HL-60 (cell line): ENCODE results near the gene HHLA2.

Source experiments
- DNase-seq, 2 experiments: peaks; one replicate each; pipeline ENCODE4 v3.0.0-alpha.2; 2010 to 2020; ENCODE audit warnings: low read depth in 1 of 2, low spot score in 1 of 2
- H3K27ac ChIP-seq: fragments of 250-450 bp; sonication (Bioruptor Pico); replicated peaks from 2 replicates; pipeline ENCODE4 v1.5.1; 2020; ENCODE audit warnings: mild to moderate bottlenecking, moderate library complexity
- H3K27me3 ChIP-seq: fragments of 250-450 bp; sonication (Bioruptor Pico); 2 replicates; pipeline ENCODE4 v1.5.1; 2021; ENCODE audit warnings: mild to moderate bottlenecking, moderate library complexity; ENCODE audit not compliant: insufficient read depth, poor library complexity, severe bottlenecking
- H3K4me3 ChIP-seq: replicated peaks from 2 replicates; pipeline ENCODE4 v1.5.1; 2011; ENCODE audit warnings: mild to moderate bottlenecking, control low read depth, low read length; ENCODE audit not compliant: insufficient read depth
- GABPA ChIP-seq: IDR thresholded peaks from 2 replicates; pipeline ENCODE4 v1.6.1; 2012; ENCODE audit warnings: low read depth
- POLR2AphosphoS5 ChIP-seq: IDR thresholded peaks from 2 replicates; pipeline ENCODE4 v1.6.1; 2012; ENCODE audit warnings: low read depth
- SPI1 ChIP-seq: IDR thresholded peaks from 2 replicates; pipeline ENCODE4 v1.6.1; 2012; ENCODE audit warnings: low read depth, mild to moderate bottlenecking, borderline replicate concordance
- TF ChIP-seq, protein P1 (sequence below): IDR thresholded peaks from 2 replicates; pipeline ENCODE4 v1.6.1; 2012; ENCODE audit warnings: low read depth; ENCODE audit not compliant: insufficient replicate concordance
- TF ChIP-seq, protein P2 (sequence below): IDR thresholded peaks from one replicate; pipeline ENCODE4 v1.5.1; 2011; ENCODE audit warnings: low read length, control low read depth, inconsistent platforms; ENCODE audit not compliant: insufficient read depth

HHLA2 gene

DNA sequence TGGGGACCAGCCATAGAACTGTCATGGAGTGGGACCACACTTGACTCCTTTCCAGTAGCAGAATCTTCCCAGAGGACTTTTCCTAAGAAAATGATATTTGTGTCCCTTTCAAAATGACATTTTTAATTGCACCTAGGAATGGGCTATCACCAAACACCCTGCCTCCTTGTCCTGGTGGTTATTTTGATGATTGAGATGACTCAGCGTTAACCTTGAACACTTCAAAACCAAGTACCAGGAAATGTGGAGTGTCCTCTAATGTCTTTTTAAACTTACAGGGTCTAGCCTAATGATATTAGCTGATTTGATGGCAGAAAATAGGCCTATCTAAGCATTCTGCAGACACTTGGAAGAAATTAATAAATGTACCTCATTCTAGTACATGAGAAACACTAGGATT, 90.7 kb downstream of the HHLA2 start:
- no peak overlapping the region for H3K4me3 ChIP-seq
- no peak for DNase-seq
- H3K27ac ChIP-seq, result no peak overlapping the region
- no peak for TF ChIP-seq GABPA
- TF ChIP-seq, protein P1, sequence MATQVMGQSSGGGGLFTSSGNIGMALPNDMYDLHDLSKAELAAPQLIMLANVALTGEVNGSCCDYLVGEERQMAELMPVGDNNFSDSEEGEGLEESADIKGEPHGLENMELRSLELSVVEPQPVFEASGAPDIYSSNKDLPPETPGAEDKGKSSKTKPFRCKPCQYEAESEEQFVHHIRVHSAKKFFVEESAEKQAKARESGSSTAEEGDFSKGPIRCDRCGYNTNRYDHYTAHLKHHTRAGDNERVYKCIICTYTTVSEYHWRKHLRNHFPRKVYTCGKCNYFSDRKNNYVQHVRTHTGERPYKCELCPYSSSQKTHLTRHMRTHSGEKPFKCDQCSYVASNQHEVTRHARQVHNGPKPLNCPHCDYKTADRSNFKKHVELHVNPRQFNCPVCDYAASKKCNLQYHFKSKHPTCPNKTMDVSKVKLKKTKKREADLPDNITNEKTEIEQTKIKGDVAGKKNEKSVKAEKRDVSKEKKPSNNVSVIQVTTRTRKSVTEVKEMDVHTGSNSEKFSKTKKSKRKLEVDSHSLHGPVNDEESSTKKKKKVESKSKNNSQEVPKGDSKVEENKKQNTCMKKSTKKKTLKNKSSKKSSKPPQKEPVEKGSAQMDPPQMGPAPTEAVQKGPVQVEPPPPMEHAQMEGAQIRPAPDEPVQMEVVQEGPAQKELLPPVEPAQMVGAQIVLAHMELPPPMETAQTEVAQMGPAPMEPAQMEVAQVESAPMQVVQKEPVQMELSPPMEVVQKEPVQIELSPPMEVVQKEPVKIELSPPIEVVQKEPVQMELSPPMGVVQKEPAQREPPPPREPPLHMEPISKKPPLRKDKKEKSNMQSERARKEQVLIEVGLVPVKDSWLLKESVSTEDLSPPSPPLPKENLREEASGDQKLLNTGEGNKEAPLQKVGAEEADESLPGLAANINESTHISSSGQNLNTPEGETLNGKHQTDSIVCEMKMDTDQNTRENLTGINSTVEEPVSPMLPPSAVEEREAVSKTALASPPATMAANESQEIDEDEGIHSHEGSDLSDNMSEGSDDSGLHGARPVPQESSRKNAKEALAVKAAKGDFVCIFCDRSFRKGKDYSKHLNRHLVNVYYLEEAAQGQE, result no peak
- TF ChIP-seq SPI1, result no peak
- no peak for TF ChIP-seq POLR2AphosphoS5
- no peaks in the 10 kb centered on the region for H3K27me3 ChIP-seq

DNA sequence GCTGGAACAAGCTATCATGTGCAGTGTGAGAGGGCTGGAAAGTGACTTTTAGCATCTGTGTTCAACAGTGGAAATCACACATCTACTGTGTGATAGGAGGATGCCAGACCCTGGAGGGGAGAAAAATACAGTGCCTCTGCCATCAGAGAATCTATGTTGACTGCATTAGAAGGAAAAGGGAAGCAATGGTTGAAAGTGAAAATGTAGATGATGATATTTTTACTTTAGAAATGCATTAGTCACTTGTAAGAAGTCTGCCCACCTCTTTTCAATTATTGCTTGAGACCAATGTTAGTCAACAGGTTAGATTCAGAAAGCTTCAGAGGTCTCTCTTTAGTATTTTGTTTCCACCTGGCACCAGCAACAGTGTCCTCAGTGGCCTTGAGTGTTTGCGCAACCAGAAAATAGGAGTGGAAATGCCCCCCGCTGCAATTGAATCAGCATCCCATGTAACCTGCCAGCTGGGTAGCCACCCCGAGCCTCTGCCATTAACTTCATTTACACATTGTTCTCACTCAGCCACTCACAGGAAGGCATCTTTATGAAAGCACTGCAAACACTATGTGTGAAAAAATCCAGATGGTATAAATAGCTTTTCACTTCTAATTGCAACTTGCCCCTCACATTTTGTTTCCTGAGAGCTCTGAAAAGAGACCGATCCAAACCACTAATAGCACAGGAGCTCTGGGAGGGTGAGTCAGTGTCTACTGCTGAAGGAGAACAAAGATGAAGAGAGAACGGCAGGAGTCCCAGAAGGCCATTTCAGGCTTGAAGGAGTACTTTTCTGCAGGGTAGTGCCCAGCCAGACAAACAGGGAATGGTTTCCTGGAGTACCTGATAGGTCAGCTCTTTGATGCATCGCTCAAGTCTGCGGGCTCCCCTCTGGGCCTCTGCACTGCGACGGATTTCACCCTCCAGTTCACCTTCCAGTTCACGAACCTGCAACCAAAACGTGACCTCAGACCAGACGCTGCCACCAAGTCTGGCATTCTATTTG, 92.1 kb downstream of the HHLA2 start:
- Histone ChIP-seq H3K4me3 (no peak overlapping the region), H3K27me3 (no peaks in the 10 kb centered on the region), H3K27ac (no peak overlapping the region)
- no peak for DNase-seq
- TF ChIP-seq POLR2AphosphoS5 (no peak), SPI1 (no peak), GABPA (no peak)
- TF ChIP-seq, protein P2, sequence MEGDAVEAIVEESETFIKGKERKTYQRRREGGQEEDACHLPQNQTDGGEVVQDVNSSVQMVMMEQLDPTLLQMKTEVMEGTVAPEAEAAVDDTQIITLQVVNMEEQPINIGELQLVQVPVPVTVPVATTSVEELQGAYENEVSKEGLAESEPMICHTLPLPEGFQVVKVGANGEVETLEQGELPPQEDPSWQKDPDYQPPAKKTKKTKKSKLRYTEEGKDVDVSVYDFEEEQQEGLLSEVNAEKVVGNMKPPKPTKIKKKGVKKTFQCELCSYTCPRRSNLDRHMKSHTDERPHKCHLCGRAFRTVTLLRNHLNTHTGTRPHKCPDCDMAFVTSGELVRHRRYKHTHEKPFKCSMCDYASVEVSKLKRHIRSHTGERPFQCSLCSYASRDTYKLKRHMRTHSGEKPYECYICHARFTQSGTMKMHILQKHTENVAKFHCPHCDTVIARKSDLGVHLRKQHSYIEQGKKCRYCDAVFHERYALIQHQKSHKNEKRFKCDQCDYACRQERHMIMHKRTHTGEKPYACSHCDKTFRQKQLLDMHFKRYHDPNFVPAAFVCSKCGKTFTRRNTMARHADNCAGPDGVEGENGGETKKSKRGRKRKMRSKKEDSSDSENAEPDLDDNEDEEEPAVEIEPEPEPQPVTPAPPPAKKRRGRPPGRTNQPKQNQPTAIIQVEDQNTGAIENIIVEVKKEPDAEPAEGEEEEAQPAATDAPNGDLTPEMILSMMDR, result no peak
- TF ChIP-seq, protein P1, result no peak

DNA sequence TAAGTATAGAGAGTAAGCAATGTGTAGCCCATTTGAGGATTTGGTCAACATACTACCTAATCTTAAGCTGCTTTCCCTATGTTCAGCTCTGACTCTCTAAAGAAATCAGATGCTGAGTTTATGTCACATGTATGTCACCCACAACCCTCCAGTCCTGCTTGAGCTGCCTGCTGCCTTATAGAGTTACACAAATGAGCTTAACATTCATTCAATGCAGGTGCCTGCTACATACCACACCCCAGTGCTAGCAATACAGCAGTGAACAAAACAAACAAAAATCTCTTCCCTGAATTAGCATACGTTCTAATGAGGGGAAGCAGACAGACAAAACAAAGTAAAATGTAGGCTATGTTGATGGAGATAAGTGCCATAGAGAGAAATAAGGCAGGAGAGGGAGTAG, 93.0 kb downstream of the HHLA2 start:
- DNase-seq, result no peak
- H3K27ac ChIP-seq, result no peak overlapping the region
- no peaks in the 10 kb centered on the region for H3K27me3 ChIP-seq
- H3K4me3 ChIP-seq, result no peak overlapping the region
- TF ChIP-seq GABPA (no peak), SPI1 (no peak), POLR2AphosphoS5 (no peak)
- TF ChIP-seq, protein P2, result no peak
- TF ChIP-seq, protein P1, result no peak
